ENCODE results near the gene SRSF3. TPM values are rescaled to one million over a fixed set of nuclear protein-coding genes. Genes with fewer than 3 reads are reported as not detected.

Gene SRSF3
- polyA plus RNA-seq, 1 experiment: 177 TPM

GRCh38 chr6:36631326-36632011, 37.3 kb downstream of the SRSF3 start:
- no peaks in the 10 kb centered on the region for H3K27me3 ChIP-seq (ENCODE audit: control insufficient read depth, insufficient read depth, low read length)
- ChIA-PET CTCF (interaction anchor here (0.6 to 1.5 kb wide), 4 partner anchors 8 to 267 kb away, joined by 3 to 5 read pairs (median 3); no protein-coding TSS in a partner anchor), POLR2A (no interaction called here)
- no peak for DNase-seq (ENCODE audit: low read depth)
- no peaks in the 10 kb centered on the region for H3K36me3 ChIP-seq (ENCODE audit: control insufficient read depth, insufficient read depth, low read length)
- TF ChIP-seq CTCF (IDR thresholded peaks at IDR 0.05; ENCODE audit: insufficient read depth, low read depth, low read length): no peak
- no peak overlapping the region for H3K4me3 ChIP-seq (ENCODE audit: low read depth, low read length)

- TF ChIP-seq CTCF (IDR thresholded peaks at IDR 0.05; ENCODE audit: insufficient read depth, low read depth, low read length): no peak
- ChIA-PET CTCF (no interaction called here), POLR2A (interaction anchor here (0.7 kb wide), 1 partner anchor 45 kb away, joined by 13 read pairs; the partner anchor contains the start of gene CDKN1A)
- no peak overlapping the region for H3K4me3 ChIP-seq (ENCODE audit: low read depth, low read length)
- no peak for DNase-seq (ENCODE audit: low read depth)
- H3K27me3 ChIP-seq (ENCODE audit: control insufficient read depth, insufficient read depth, low read length): no peaks in the 10 kb centered on the region
- no peaks in the 10 kb centered on the region for H3K36me3 ChIP-seq (ENCODE audit: control insufficient read depth, insufficient read depth, low read length)
Measured at GRCh38 chr6:36633370-36633769, 39.2 kb downstream of the SRSF3 start.

GRCh38 chr6:36633915-36634314, 39.8 kb downstream of the SRSF3 start:
- TF ChIP-seq CTCF (IDR thresholded peaks at IDR 0.05; ENCODE audit: insufficient read depth, low read depth, low read length): no peak
- Histone ChIP-seq H3K4me3 (ENCODE audit: low read depth, low read length) (no peak overlapping the region), H3K36me3 (ENCODE audit: control insufficient read depth, insufficient read depth, low read length) (no peaks in the 10 kb centered on the region), H3K27me3 (ENCODE audit: control insufficient read depth, insufficient read depth, low read length) (no peaks in the 10 kb centered on the region)
- ChIA-PET CTCF (interaction anchor here (0.6 kb wide), 1 partner anchor 8 kb away, joined by 5 read pairs; no protein-coding TSS in a partner anchor), POLR2A (interaction anchor here (0.6 kb wide), 1 partner anchor 45 kb away, joined by 3 read pairs; the partner anchor contains the start of gene CDKN1A)
- no peak for DNase-seq (ENCODE audit: low read depth)

- no peak for DNase-seq (ENCODE audit: low read depth)
- no peak for TF ChIP-seq CTCF (IDR thresholded peaks at IDR 0.05; ENCODE audit: insufficient read depth, low read depth, low read length)
- ChIA-PET CTCF (interaction anchor here (0.6 kb wide), 1 partner anchor 9 kb away, joined by 5 read pairs; no protein-coding TSS in a partner anchor), POLR2A (interaction anchor here (0.6 kb wide), 1 partner anchor 44 kb away, joined by 3 read pairs; the partner anchor contains the start of gene CDKN1A)
- Histone ChIP-seq H3K36me3 (ENCODE audit: control insufficient read depth, insufficient read depth, low read length) (no peaks in the 10 kb centered on the region), H3K27me3 (ENCODE audit: control insufficient read depth, insufficient read depth, low read length) (no peaks in the 10 kb centered on the region), H3K4me3 (ENCODE audit: low read depth, low read length) (no peak overlapping the region)
Measured at GRCh38 chr6:36634317-36635108, 40.4 kb downstream of the SRSF3 start.

GRCh38 chr6:36636283-36636682, 42.1 kb downstream of the SRSF3 start:
- H3K27me3 ChIP-seq (ENCODE audit: control insufficient read depth, insufficient read depth, low read length): no peaks in the 10 kb centered on the region
- ChIA-PET POLR2A (no interaction called here), CTCF (interaction anchor here (0.9 to 1.2 kb wide), 2 partner anchors 12 kb away, joined by 3 read pairs; no protein-coding TSS in a partner anchor)
- H3K4me3 ChIP-seq (ENCODE audit: low read depth, low read length): no peak overlapping the region
- H3K36me3 ChIP-seq (ENCODE audit: control insufficient read depth, insufficient read depth, low read length): no peaks in the 10 kb centered on the region
- no peak for TF ChIP-seq CTCF (IDR thresholded peaks at IDR 0.05; ENCODE audit: insufficient read depth, low read depth, low read length)
- DNase-seq (ENCODE audit: low read depth): no peak
